GM23248 (cell line): ENCODE data around the gene NDUFAB1.

Experiments used
- EZH2 ChIP-seq: fragments of 200-600 bp; sonication (generic); IDR thresholded peaks from 2 replicates; pipeline ENCODE4 v1.6.1; 2018; ENCODE audit warnings: antibody characterized with exemption, mild to moderate bottlenecking; ENCODE audit not compliant: insufficient read depth, poor library complexity, severe bottlenecking
- EZH2phosphoT487 ChIP-seq: fragments of 200-600 bp; sonication (generic); IDR thresholded peaks from 2 replicates; pipeline ENCODE4 v1.6.1; 2018; ENCODE audit warnings: antibody characterized with exemption, moderate library complexity, mild to moderate bottlenecking, low read depth; ENCODE audit not compliant: insufficient read depth

DNA sequence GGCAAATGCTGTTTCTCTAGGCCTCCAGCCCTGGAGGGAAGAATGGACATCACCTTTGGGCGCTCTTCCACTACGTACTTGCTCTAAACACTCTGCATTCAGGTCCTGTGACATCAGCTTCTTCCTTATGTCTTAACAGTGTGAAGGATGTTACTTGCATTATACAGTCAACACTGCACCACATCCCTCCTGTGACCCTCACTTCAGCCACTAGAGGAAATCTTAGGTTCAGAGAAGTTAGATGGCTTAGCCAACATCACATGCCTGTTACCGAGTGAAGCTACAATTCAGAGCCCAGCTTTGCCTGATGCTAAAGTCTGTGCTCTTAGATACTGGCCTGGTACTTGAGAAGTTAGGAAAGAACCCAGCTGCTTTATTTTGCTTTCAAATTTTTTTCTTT lies 20.3 kb downstream of the NDUFAB1 start:
- no peak for TF ChIP-seq EZH2phosphoT487
- no peak for TF ChIP-seq EZH2
